CD14-positive monocyte (primary cell): ENCODE results near the gene PTPRE. TPM values are rescaled to one million over a fixed set of nuclear protein-coding genes. Genes with fewer than 3 reads are reported as not detected.

Experiments used
- DNase-seq, 3 donors: peaks; one replicate each; pipeline ENCODE4 v3.0.0-alpha.2; 2011 to 2022
- H2AFZ ChIP-seq: 2 replicates; pipeline ENCODE4 v1.6.0; 2012; ENCODE audit warnings: mild to moderate bottlenecking, low read depth, low read length, inconsistent platforms; ENCODE audit not compliant: insufficient read depth, poor library complexity, severe bottlenecking
- H3K27ac ChIP-seq, 2 donors: 1 replicate in 1 of 2; 2 replicates in 1 of 2; pipeline ENCODE4 v1.5.1; 2012 to 2013; ENCODE audit warnings: low read length in 2 of 2, control low read depth in 1 of 2, inconsistent platforms in 1 of 2, low read depth in 1 of 2, mild to moderate bottlenecking in 1 of 2
- H3K27me3 ChIP-seq, 2 donors: one replicate each; pipeline versions ENCODE4 v1.6.0 to v1.6.1; 2011 to 2013; ENCODE audit warnings: low read length in 2 of 2; ENCODE audit not compliant: control insufficient read depth in 2 of 2, insufficient read depth in 2 of 2
- H3K36me3 ChIP-seq, 2 donors: replicated peaks in 1 of 2; 1 replicate in 1 of 2; 2 replicates in 1 of 2; pipeline versions ENCODE4 v1.5.1 to v1.6.1; 2012 to 2013; ENCODE audit warnings: low read length in 2 of 2, control low read depth in 1 of 2, inconsistent platforms in 1 of 2, mild to moderate bottlenecking in 1 of 2; ENCODE audit not compliant: insufficient read depth in 2 of 2, control insufficient read depth in 1 of 2
- H3K4me1 ChIP-seq, 2 donors: 1 replicate in 1 of 2; 2 replicates in 1 of 2; pipeline versions ENCODE4 v1.5.1 to v1.6.1; 2012 to 2013; ENCODE audit warnings: low read length in 2 of 2, control low read depth in 1 of 2, inconsistent platforms in 1 of 2, mild to moderate bottlenecking in 1 of 2, moderate library complexity in 1 of 2; ENCODE audit not compliant: insufficient read depth in 2 of 2, control insufficient read depth in 1 of 2
- H3K4me2 ChIP-seq: replicated peaks from 2 replicates; pipeline ENCODE3; 2012; ENCODE audit warnings: low read length, moderate library complexity, mild to moderate bottlenecking; ENCODE audit not compliant: poor library complexity, severe bottlenecking; ENCODE audit errors: extremely low read depth
- H3K4me3 ChIP-seq, 3 experiments: fragments of 200-600 bp in 1 of 3; sonication (generic) in 1 of 3; replicated peaks in 1 of 3; 1 replicate in 2 of 3; 2 replicates in 1 of 3; pipeline ENCODE4 v1.5.1; 2011 to 2013; ENCODE audit warnings: low read length in 3 of 3, mild to moderate bottlenecking in 3 of 3, control low read depth in 2 of 3, low read depth in 2 of 3, inconsistent platforms in 1 of 3, moderate library complexity in 1 of 3
- H3K79me2 ChIP-seq: 2 replicates; pipeline ENCODE4 v1.6.0; 2012; ENCODE audit warnings: mild to moderate bottlenecking, control low read depth, inconsistent platforms, low read length, moderate library complexity; ENCODE audit not compliant: insufficient read depth
- H3K9ac ChIP-seq: 2 replicates; pipeline ENCODE4 v1.6.0; 2017; ENCODE audit warnings: low read length, mild to moderate bottlenecking; ENCODE audit not compliant: insufficient read depth, poor library complexity, severe bottlenecking
- H3K9me3 ChIP-seq, 2 donors: replicated peaks in 1 of 2; 1 replicate in 1 of 2; 2 replicates in 1 of 2; pipeline versions ENCODE4 v1.5.1 to v1.6.1; 2012 to 2013; ENCODE audit warnings: low read length in 2 of 2, control low read depth in 1 of 2; ENCODE audit not compliant: control insufficient read depth in 1 of 2, insufficient read depth in 1 of 2
- H4K20me1 ChIP-seq: 2 replicates; pipeline ENCODE4 v1.6.0; 2012; ENCODE audit warnings: mild to moderate bottlenecking, low read length, control low read depth, moderate library complexity; ENCODE audit not compliant: insufficient read depth
- H3K27ac Mint-ChIP-seq, 7 donors: one replicate each; pipeline ENCODE4 v1.8.0; 2020; ENCODE audit warnings: mild to moderate bottlenecking in 7 of 7, mixed read lengths in 7 of 7, moderate library complexity in 6 of 7, inconsistent platforms in 2 of 7
- H3K27me3 Mint-ChIP-seq, 3 donors: one replicate each; pipeline ENCODE4 v1.8.0; 2021 to 2022; ENCODE audit warnings: low read depth in 3 of 3, mild to moderate bottlenecking in 3 of 3, mixed read lengths in 3 of 3, moderate library complexity in 3 of 3, inconsistent platforms in 1 of 3
- H3K36me3 Mint-ChIP-seq, 2 donors: one replicate each; pipeline ENCODE4 v1.8.0; 2020; ENCODE audit warnings: mixed read lengths in 2 of 2, inconsistent platforms in 1 of 2, mild to moderate bottlenecking in 1 of 2
- H3K4me1 Mint-ChIP-seq: one replicate; pipeline ENCODE4 v1.8.0; 2020; ENCODE audit warnings: mild to moderate bottlenecking, mixed read lengths
- H3K4me3 Mint-ChIP-seq, 2 donors: one replicate each; pipeline ENCODE4 v1.8.0; 2020; ENCODE audit warnings: mild to moderate bottlenecking in 2 of 2, mixed read lengths in 2 of 2, moderate library complexity in 1 of 2
- H3K9me3 Mint-ChIP-seq, 7 donors: one replicate each; pipeline ENCODE4 v1.8.0; 2020 to 2022; ENCODE audit warnings: mixed read lengths in 7 of 7, mild to moderate bottlenecking in 6 of 7, moderate library complexity in 6 of 7, inconsistent platforms in 2 of 7
- CTCF ChIP-seq: fragments of 200-600 bp; IDR thresholded peaks from one replicate; pipeline ENCODE4 v1.8.0; 2022; ENCODE audit warnings: antibody characterized with exemption, mild to moderate bottlenecking
- WGBS: methylation state at CpG from one replicate; pipeline ENCODE4 v1.1.5; 2013; ENCODE audit warnings: missing lambda C conversion rate; ENCODE audit not compliant: insufficient coverage; 5-methylcytosine and 5-hydroxymethylcytosine counted together
- intact Hi-C, 2 donors: fragments of 100-400 bp; cut with micrococcal nuclease; formaldehyde crosslinking; loops; one replicate each; pipeline versions ENCODE4 v1.15.0 to v1.15.1; 2023
- polyA plus RNA-seq, 3 donors: library from polyadenylated mRNA; depleted of rRNA in 1 of 3; unstranded in 2 of 3; stranded (reverse) in 1 of 3; fragments of 300-500 nt in 2 of 3; fragments of >200 nt in 1 of 3; fragmentation: Illumina TruSeq in 2 of 3; gene quantifications; 1 replicate in 2 of 3; 2 replicates in 1 of 3; pipeline ENCODE4 v1.2.3, GENCODE V29; 2012 to 2021

Gene PTPRE
- polyA plus RNA-seq, 3 donors = 95.2 to 271 (median 125) TPM

DNA sequence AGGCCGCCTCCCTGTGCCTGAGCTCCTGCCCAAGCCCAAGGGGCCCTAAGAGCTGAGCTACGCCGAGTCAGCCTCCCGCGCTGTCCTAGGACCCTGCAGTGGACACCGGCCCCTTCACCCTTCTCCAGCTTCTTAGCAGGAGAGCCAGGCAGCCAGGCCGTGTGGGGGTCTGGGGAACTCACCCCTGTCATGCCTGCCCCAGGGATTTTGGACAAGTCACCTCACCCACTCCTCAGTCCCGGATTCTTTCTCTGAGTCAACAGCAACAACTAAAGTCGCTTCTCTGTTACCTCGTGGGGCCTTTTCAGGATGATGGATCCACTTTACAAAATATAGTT, 140.0 kb downstream of the PTPRE start:
- Histone ChIP-seq H3K9me3 (no peaks in the 10 kb centered on the region), H3K27ac (peak overlapping the region; percentile 94 to 98), H3K4me2 (peak overlapping the region; percentile 94), H3K4me1 (peaks cover 61 to 72% of the 10 kb centered on the region in 2 donors), H3K27me3 (no peaks in the 10 kb centered on the region), H3K9ac (peak overlapping the region; percentile 92), H3K4me3 (peak overlapping the region; percentile 77 to 100 (median 95)), H3K36me3 (peaks cover 5 to 30% of the 10 kb centered on the region in 2 donors), H2AFZ (no peak overlapping the region), H3K79me2 (peaks cover 69% of the 10 kb centered on the region), H4K20me1 (peaks cover 65% of the 10 kb centered on the region)
- Mint-ChIP-seq H3K9me3 (peaks cover 0 to 2% (median 0%) of the 10 kb centered on the region in 7 donors), H3K4me3 (peak overlapping the region; percentile 96 to 99), H3K27ac (peak overlapping the region; percentile 97 to 100 (median 98)), H3K4me1 (peaks cover 60% of the 10 kb centered on the region), H3K27me3 (peaks cover 0 to 12% (median 0%) of the 10 kb centered on the region in 3 donors), H3K36me3 (peaks cover 51 to 54% of the 10 kb centered on the region in 2 donors)
- DNase-seq = peak in 1 of 3 donors; percentile 51
- intact Hi-C loops = loop anchor here in 1 of 2 donors (1.0 to 5.0 kb wide), 2 partner anchors 18 to 80 kb away; partner anchors contain the start of gene MKI67
- WGBS = 87% methylated on average over 4 of the region's 10 CpGs
- TF ChIP-seq CTCF = no peak

DNA sequence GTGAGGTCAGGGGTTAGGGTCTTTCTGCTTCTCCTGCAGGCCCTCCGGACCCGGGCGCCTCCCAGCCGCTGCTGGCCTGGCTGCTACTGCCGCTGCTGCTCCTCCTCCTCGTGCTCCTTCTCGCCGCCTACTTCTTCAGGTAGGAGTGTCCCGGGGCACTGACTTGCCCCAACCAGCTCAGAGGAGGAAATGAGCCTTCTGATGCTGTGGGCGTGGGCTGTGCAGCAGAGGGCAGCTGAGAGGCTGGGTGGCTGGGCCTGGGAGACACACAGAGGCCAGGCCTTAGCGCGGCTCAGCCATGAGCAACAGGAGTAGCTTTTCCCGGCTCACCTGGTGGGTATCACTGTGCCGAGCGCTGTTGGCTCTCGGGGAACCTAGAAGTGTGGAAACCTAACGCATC, 140.4 kb downstream of the PTPRE start:
- Mint-ChIP-seq H3K36me3 (peaks cover 52 to 54% of the 10 kb centered on the region in 2 donors), H3K4me3 (peak overlapping the region; percentile 96 to 99), H3K27me3 (peaks cover 0 to 12% (median 0%) of the 10 kb centered on the region in 3 donors), H3K9me3 (peaks cover 0 to 2% (median 0%) of the 10 kb centered on the region in 7 donors), H3K4me1 (peaks cover 60% of the 10 kb centered on the region), H3K27ac (peak overlapping the region; percentile 97 to 100 (median 98))
- Histone ChIP-seq H4K20me1 (peaks cover 69% of the 10 kb centered on the region), H3K36me3 (peaks cover 9 to 31% of the 10 kb centered on the region in 2 donors), H3K27me3 (no peaks in the 10 kb centered on the region), H3K4me2 (peak overlapping the region; percentile 94), H2AFZ (no peak overlapping the region), H3K9ac (peak overlapping the region; percentile 92), H3K9me3 (no peaks in the 10 kb centered on the region), H3K4me1 (peaks cover 61 to 73% of the 10 kb centered on the region in 2 donors), H3K4me3 (peak overlapping the region; percentile 77 to 100 (median 95)), H3K79me2 (peaks cover 73% of the 10 kb centered on the region), H3K27ac (peak overlapping the region; percentile 94 to 98)
- TF ChIP-seq CTCF = no peak
- 1% methylated on average over 17 of the region's 17 CpGs for WGBS
- DNase-seq = peak; percentile 92
- intact Hi-C loops = loop anchor here in 1 of 2 donors (1.0 to 5.0 kb wide), 2 partner anchors 18 to 80 kb away; partner anchors contain the start of gene MKI67
